GM18511 (cell line): Measurements from ENCODE around the gene CCDC12.
A peak's percentile ranks its signal among the peaks of the same experiment; 100 is the strongest.

ENCODE experiments used
- ATAC-seq: cut with Tn5 transposase; IDR thresholded peaks from one replicate; pipeline ENCODE4 v1.9.1; 2021; ENCODE audit warnings: mild to moderate bottlenecking, moderate library complexity; ENCODE audit not compliant: unreplicated experiment

Gene CCDC12

DNA sequence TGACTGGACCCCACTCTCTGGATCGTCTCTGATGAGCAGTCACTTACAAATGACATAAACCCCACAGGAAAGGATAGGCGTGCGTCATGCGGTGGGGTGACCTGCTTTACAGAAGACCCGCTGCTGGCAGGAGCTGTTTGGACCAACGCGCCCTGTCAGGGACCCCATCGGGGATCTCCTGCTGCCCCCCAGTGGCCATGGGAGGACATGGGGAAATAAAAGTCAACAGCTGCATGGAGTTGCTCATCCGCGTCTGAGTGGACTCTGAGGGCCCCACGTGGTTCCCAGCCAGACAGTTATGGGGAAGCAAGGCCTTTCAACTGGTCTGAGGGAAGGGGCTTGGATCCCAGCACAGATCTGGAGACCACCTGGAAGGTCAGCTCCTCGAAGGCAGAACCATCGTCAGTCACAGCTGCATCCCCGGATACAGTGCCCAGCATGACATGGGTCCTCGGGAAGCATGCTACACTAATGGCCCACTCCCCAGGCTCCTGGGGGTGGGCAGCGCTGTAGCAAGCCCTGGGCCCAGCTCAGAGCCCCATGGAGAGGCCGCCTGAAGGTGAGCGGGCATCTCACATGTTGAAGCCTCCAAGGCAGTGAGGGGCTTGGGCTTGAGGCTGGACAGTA, 66.9 kb downstream of the CCDC12 start:
- peak; percentile 77 for ATAC-seq

GRCh38 chr3:46908986-46909534, 67.5 kb downstream of the CCDC12 start:
- no peak for ATAC-seq

DNA sequence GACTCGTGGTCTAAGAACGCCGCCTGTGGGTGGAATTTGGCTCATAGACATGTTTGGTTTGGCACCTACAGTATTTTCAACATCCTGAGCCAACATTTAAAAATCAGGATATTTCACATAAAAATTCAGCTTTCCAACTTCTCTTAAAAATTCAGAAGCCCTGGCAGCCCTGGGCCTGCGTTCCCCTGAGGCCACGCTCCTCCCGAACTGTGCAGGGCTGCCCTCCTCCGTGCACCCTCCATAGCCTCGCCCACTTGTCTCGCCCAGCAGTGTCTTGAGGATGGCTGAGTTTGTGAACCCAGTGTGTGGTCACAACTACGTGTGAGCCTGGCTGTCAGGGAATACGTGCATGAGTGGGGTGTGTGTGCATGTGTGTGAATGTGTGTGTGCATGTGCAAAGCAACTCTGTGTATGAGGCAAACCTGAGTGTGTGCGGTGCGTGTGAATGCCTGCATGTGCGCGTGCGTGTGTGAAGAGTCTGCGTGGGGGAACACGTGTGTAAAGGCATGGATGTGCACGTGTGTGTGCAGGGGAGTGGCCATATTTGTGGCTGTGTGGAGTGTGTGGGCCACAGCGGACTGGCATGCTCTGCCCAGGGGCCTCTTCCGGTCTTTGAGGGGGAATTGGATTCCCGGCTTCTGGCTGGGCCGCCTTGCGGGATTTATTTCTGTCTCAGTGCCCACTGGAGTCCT, 68.1 kb downstream of the CCDC12 start:
- ATAC-seq: no peak

DNA sequence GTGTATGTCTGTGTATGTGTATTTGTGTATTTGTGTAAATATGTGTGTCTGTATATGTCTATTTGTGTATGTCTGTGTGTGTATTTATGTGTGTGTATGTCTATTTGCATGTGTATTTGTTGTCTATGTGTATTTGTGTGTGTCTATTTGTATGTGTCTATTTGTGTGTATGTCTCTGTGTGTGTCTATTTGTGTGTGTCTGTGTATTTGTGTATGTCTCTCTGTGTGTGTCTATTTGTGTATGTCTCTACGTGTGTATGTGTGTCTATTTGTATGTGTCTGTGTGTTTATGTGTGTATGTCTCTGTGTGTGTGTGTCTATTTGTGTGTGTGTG, 68.6 kb downstream of the CCDC12 start:
- no peak for ATAC-seq

DNA sequence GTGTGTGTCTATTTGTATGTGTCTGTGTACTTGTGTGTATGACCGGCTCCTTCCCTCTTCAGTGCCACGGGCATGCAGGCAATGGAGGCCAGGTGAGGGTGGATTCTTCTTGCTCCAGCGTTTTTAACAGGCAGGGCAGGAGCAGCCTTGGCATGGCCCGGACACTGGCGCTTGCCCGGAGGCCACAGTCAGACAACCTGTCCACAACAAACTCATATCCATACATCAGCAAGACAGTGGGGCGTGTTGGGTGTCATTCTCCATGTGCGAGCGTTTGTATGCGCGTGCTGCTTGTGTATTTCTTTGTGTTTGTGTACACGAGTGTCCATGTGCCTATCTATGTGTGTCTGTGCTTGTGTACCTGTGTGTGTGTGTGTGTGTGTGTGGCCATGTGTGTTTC, 69.3 kb downstream of the CCDC12 start:
- no peak for ATAC-seq

DNA sequence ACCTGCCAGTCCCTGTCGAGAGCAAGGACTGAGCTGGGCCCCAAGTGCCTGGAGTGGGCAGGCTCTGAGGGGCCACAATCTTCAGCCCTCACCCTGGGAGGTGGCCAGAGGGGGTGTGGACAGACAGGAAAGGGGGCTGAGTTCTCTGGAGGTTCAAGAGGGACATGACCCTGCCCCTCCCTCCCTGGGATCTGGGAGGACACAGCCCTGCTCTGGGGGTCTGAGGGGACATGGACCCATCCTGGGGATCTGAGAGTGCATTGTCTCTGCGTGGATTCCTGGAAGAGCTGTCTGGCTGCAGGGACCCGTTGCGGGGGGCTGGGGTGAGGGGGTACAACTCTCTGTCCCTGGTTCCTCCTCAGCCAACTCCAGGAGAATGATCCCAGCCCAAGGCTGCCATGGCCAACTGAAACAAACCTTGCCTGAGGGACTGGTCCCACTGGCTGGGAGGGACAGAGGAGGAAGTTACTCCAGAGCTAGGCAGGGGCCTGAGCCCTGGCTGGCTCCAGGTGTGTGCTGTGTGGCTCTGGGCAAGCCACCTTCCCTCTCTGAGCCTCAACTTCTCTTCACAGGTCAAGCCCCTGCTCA, 70.0 kb downstream of the CCDC12 start:
- no peak for ATAC-seq

GRCh38 chr3:46905661-46906451, 70.7 kb downstream of the CCDC12 start:
- no peak for ATAC-seq

- no peak for ATAC-seq
Observed at GRCh38 chr3:46905213-46905560, 71.4 kb downstream of the CCDC12 start.

- ATAC-seq: no peak
Observed at GRCh38 chr3:46904303-46905212, 72.0 kb downstream of the CCDC12 start.

DNA sequence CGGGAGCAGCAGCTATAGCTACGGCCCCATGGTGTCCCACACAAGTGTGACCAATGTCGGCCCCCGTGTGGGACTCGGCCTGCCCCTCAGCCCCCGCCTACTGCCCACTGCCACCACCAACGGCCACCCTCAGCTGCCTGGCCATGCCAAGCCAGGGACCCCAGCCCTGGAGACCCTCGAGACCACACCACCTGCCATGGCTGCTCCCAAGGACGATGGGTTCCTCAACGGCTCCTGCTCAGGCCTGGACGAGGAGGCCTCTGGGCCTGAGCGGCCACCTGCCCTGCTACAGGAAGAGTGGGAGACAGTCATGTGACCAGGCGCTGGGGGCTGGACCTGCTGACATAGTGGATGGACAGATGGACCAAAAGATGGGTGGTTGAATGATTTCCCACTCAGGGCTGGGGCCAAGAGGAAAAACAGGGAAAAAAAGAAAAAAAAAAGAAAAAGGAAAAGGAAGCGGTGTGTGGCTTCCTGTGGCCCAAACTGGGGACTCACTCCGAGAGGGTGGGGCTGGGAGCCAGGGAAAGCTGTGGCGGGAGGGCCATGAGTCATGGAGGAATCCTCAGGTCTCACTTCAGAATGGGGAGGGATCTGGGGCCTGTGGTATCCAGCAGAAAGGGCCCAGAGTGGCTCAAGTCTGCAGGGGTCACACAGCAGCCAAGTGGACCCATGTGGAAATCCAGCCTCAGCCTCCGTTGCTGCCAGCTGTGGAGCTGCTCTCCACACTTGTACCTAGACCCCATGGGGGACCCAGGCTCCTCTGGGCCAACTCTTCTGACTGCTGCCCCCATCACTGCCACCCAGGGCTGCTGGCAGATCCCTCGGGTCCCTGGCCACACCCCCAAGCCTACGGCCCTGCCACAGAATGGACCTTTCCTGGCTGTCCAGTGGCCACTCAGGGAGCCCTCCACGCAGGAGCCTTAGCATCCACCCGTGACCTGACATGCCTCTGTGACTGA, 72.9 kb downstream of the CCDC12 start:
- ATAC-seq: no peak

DNA sequence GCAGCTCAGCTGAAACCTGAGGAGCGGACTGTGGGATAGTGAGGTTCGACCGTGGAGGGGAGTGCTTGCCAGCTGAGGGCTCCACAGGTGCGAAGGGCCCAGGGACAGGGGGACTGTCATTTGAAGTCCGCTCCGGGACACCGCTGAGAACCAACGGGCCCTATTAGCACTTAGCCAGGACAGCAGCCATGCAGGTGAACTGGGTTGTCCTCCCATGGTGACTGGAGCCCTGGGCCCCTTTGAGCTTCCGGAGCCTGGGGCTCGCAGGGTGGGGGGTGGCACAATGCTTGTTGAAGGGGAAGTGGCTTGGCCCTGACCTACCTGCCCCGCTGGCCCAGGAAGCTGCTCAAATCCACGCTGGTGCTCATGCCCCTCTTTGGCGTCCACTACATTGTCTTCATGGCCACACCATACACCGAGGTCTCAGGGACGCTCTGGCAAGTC, 74.3 kb downstream of the CCDC12 start:
- ATAC-seq: no peak

DNA sequence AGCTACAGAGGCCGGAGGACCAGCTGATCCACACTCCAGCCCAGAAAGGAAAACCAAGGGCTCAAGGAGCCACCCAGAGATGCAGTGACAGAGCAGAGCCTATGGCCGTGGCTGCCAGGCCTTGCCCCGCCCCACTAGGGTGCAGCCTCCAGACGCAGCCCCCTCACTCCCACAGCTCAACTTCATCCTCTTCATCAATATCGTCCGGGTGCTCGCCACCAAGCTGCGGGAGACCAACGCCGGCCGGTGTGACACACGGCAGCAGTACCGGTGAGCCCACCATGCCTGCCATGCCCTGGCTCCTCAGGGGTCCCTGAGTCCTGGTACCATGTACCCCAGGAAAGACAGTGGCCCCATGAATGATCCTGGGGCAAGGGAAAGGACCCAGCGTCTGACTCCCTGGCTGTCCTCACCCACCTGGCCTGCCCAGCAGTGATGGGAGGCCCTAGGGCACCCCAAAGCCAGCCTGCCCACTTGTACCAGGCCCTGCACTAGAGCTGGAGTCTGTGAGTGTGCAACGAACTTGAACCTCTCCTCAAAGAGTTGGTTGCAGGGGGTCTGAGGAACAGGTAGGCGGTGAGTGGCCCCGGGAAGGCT, 74.9 kb downstream of the CCDC12 start:
- no peak for ATAC-seq

GRCh38 chr3:46901061-46901460, 75.5 kb downstream of the CCDC12 start:
- no peak for ATAC-seq

GRCh38 chr3:46900356-46900755, 76.2 kb downstream of the CCDC12 start:
- no peak for ATAC-seq

DNA sequence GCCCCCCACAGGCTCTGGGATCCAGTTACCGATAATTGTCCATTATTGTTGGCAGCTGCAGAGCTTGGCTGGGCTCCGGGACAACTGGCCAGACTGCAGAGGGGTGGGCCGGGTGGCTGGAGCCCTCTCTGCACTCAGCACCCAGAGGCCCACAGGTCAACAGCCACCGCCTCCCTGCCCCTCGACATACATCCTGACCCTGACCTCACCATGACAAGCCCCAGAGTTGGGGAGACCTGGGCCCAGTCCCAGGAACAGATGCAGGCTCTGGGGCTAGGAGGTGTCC, 76.6 kb downstream of the CCDC12 start:
- no peak for ATAC-seq

DNA sequence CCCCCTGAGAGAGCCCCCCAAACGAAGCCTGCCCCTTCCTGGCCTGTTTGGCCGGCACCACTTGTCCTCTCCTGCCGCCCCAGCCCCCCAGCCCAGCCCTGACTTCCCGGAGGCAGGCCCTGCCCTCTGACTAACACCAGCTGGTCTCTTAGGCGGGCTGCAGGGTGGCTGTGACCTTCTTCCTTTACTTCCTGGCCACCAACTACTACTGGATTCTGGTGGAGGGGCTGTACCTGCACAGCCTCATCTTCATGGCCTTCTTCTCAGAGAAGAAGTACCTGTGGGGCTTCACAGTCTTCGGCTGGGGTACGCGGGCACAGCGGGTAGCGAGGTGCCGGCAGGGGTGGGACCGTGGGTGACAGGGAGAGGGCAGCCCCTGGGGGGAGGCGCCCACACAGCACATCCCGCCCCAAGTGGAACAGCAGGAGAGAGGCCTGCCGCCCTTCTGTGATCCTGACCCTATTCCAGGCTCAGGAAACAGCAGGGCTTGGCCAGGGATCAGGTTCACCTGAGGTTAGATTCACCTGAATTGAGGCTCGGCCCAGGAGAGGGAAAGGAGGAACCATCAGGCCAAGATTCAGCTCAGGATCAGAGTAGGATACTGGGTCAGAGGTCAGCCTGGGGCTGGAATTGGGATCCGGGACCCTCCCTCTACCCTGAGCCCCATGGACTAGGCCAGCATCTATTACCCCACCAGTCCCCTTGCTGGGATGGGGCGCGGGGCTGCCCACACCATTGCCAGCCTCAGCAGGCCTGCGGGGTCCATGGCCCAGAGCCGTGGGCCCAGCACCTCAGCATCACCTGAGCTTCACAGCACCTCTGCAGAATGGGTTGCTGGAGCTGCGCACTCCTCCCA, 77.2 kb downstream of the CCDC12 start:
- no peak for ATAC-seq

DNA sequence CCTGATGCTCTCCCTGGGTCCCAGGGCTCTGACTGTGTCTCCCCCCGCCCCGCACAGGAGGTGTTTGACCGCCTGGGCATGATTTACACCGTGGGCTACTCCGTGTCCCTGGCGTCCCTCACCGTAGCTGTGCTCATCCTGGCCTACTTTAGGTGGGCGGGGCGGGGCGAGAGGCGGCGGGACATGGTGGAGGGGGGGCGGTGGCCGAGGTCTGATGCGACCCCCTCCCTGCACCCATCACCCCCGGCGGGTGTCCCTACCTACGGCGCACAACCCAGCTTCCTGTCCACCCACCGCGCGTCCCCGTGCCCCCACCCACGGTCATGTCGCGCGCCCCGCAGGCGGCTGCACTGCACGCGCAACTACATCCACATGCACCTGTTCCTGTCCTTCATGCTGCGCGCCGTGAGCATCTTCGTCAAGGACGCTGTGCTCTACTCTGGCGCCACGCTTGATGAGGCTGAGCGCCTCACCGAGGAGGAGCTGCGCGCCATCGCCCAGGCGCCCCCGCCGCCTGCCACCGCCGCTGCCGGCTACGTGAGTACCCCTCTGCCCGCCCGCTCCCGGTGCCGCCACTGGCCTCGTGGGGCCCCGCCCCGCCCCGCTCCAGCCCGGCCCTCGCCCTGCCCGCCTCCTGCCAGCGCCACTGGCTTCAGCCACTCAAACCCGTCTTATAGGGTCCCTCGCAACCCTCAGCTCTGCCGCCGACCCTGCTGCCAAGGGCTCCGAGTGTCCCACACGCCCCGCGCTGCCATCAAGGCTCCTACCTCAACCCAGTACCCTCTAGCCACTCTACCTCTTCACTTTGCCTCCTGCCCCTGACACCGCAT, 78.0 kb downstream of the CCDC12 start:
- no peak for ATAC-seq
